T-helper 1 cell treated with Interleukin-12 subunit alpha and Interleukin-12 subunit beta and Interleukin-4 antibody, amounts not matched to agents 30 ng/mL and 1 ng/mL, for 36 hours (primary cell): ENCODE measurements around the gene DHRS9. TPM values are rescaled to one million over a fixed set of nuclear protein-coding genes. Genes with fewer than 3 reads are reported as not detected.

Experiments
- intact Hi-C: fragments of 100-400 bp; cut with micrococcal nuclease; formaldehyde crosslinking; loops from one replicate; pipeline ENCODE4 v1.15.1; 2024
- total RNA-seq: library from RNA; stranded (reverse); gene quantifications from 2 replicates; pipeline ENCODE4 v1.2.3, GENCODE V29; 2022

The DHRS9 gene
- total RNA-seq, 1 donor from 2014 or later: 0.12 TPM

- intact Hi-C loops: no loop called here
These were observed 24.2 kb downstream of the DHRS9 start for GRCh38 chr2:169093535-169093934.

- intact Hi-C loops: loop anchor here (1.0 kb wide), 1 partner anchor 13 kb away; no protein-coding TSS in a partner anchor
These were observed 25.3 kb downstream of the DHRS9 start for GRCh38 chr2:169094676-169095075.

- intact Hi-C loops: loop anchor here (1.0 kb wide), 1 partner anchor 12 kb away; no protein-coding TSS in a partner anchor
These were observed 26.3 kb downstream of the DHRS9 start for GRCh38 chr2:169095621-169096105.

GRCh38 chr2:169104848-169105247, 35.5 kb downstream of the DHRS9 start:
- intact Hi-C loops: loop anchor here (1.0 to 10.0 kb wide), 6 partner anchors 131 to 860 kb away; partner anchors contain the start of genes CFAP210, METTL5, PHOSPHO2 and STK39

- intact Hi-C loops: loop anchor here (1.0 to 10.0 kb wide), 6 partner anchors 131 to 861 kb away; partner anchors contain the start of genes CFAP210, METTL5, PHOSPHO2 and STK39
These were observed 36.1 kb downstream of the DHRS9 start for GRCh38 chr2:169105476-169105875.

- intact Hi-C loops: loop anchor here (1.0 to 10.0 kb wide), 7 partner anchors 33 to 861 kb away; partner anchors contain the start of genes CFAP210, METTL5, PHOSPHO2 and STK39
These were observed 36.8 kb downstream of the DHRS9 start for GRCh38 chr2:169106134-169106533.

GRCh38 chr2:169106563-169107545, 37.5 kb downstream of the DHRS9 start:
- intact Hi-C loops: loop anchor here (1.0 to 10.0 kb wide), 10 partner anchors 12 to 862 kb away; partner anchors contain the start of genes CFAP210, METTL5, PHOSPHO2 and STK39

- intact Hi-C loops: loop anchor here (1.0 to 10.0 kb wide), 11 partner anchors 12 to 863 kb away; partner anchors contain the start of genes CFAP210, LRP2, METTL5 and PHOSPHO2
These were observed 38.3 kb downstream of the DHRS9 start for GRCh38 chr2:169107645-169108044.

GRCh38 chr2:169108099-169108884, 38.9 kb downstream of the DHRS9 start:
- intact Hi-C loops: loop anchor here (1.0 to 10.0 kb wide), 7 partner anchors 169 to 863 kb away; partner anchors contain the start of genes CFAP210, LRP2, METTL5 and PHOSPHO2

GRCh38 chr2:169109502-169110409, 40.4 kb downstream of the DHRS9 start:
- intact Hi-C loops: loop anchor here (1.0 to 10.0 kb wide), 10 partner anchors 23 to 865 kb away; partner anchors contain the start of genes CFAP210, LRP2, METTL5 and PHOSPHO2

- intact Hi-C loops: loop anchor here (1.0 to 2.0 kb wide), 2 partner anchors 31 to 818 kb away; no protein-coding TSS in a partner anchor
These were observed 41.1 kb downstream of the DHRS9 start for GRCh38 chr2:169110419-169110818.

GRCh38 chr2:169110916-169111315, 41.6 kb downstream of the DHRS9 start:
- intact Hi-C loops: loop anchor here (1.0 to 2.0 kb wide), 2 partner anchors 30 to 818 kb away; no protein-coding TSS in a partner anchor

GRCh38 chr2:169112841-169113240, 43.5 kb downstream of the DHRS9 start:
- intact Hi-C loops: no loop called here

- intact Hi-C loops: no loop called here
These were observed 44.7 kb downstream of the DHRS9 start for GRCh38 chr2:169114056-169114455.

- intact Hi-C loops: no loop called here
These were observed 47.0 kb downstream of the DHRS9 start for GRCh38 chr2:169116327-169116726.

GRCh38 chr2:169116993-169117392, 47.6 kb downstream of the DHRS9 start:
- intact Hi-C loops: no loop called here

- intact Hi-C loops: no loop called here
These were observed 48.7 kb downstream of the DHRS9 start for GRCh38 chr2:169118060-169118459.

GRCh38 chr2:169119123-169119760, 49.9 kb downstream of the DHRS9 start:
- intact Hi-C loops: no loop called here

- intact Hi-C loops: no loop called here
These were observed 50.5 kb downstream of the DHRS9 start for GRCh38 chr2:169119851-169120250.
